ENCODE results near the gene ALDH8A1.

DNA sequence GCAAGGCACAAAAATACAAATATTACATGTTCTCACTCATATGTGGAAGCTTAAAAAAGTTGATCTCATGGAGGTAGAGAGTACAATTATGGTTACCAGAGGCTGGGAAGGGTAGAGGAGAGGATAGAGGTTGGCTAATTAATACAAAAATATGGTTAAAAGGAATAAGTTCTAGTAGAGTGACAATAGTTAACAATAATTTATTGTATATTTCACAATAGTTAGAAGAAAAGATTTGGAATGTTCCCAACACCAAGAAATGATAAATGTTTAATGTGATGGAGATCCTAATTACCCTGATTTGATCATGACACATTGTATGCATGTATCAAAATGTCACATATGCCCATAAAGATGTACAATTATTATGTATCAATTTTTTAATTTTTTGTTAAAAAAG lies 1.8 kb downstream of the ALDH8A1 start:
- TF ChIP-seq POLR2AphosphoS5 (IDR thresholded peaks at IDR 0.05) (no peak), POLR2A (IDR thresholded peaks at IDR 0.05) (no peak)
- TF ChIP-seq, protein P1, sequence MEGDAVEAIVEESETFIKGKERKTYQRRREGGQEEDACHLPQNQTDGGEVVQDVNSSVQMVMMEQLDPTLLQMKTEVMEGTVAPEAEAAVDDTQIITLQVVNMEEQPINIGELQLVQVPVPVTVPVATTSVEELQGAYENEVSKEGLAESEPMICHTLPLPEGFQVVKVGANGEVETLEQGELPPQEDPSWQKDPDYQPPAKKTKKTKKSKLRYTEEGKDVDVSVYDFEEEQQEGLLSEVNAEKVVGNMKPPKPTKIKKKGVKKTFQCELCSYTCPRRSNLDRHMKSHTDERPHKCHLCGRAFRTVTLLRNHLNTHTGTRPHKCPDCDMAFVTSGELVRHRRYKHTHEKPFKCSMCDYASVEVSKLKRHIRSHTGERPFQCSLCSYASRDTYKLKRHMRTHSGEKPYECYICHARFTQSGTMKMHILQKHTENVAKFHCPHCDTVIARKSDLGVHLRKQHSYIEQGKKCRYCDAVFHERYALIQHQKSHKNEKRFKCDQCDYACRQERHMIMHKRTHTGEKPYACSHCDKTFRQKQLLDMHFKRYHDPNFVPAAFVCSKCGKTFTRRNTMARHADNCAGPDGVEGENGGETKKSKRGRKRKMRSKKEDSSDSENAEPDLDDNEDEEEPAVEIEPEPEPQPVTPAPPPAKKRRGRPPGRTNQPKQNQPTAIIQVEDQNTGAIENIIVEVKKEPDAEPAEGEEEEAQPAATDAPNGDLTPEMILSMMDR (IDR thresholded peaks at IDR 0.05) = no peak
